ENCODE data around the gene ITM2B. TPM values are rescaled to one million over a fixed set of nuclear protein-coding genes. Genes with fewer than 3 reads are reported as not detected.
A peak's percentile ranks its signal among the peaks of the same experiment; 100 is the strongest.

ITM2B gene
- total RNA-seq, 4 donors from 2014 or later: 136 to 528 (median 417) TPM

DNA sequence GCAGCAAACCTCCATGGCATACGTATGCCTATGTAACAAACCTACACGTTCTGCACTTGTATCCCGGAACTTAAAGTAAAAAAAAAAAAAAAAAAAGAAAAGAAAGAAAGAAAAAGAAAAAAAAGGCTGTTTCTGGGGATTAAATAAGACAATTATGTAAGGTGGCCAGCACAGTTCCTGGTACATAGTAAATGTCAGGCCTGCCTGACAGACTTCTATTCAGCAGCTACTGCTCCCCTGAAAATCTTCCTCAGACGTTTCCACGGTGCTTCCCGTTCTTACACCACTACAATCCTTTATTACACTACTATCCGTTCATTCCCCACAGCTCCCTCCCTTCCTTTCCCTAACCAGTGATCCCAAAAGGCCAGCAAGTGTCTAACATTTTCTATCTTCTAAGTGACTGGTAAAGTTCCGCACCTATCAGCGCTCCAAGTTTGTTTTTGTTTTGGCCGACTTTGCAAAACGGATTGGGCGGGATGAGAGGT is 69.9 kb downstream of the ITM2B start:
- TF ChIP-seq, protein P1, sequence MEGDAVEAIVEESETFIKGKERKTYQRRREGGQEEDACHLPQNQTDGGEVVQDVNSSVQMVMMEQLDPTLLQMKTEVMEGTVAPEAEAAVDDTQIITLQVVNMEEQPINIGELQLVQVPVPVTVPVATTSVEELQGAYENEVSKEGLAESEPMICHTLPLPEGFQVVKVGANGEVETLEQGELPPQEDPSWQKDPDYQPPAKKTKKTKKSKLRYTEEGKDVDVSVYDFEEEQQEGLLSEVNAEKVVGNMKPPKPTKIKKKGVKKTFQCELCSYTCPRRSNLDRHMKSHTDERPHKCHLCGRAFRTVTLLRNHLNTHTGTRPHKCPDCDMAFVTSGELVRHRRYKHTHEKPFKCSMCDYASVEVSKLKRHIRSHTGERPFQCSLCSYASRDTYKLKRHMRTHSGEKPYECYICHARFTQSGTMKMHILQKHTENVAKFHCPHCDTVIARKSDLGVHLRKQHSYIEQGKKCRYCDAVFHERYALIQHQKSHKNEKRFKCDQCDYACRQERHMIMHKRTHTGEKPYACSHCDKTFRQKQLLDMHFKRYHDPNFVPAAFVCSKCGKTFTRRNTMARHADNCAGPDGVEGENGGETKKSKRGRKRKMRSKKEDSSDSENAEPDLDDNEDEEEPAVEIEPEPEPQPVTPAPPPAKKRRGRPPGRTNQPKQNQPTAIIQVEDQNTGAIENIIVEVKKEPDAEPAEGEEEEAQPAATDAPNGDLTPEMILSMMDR (IDR thresholded peaks at IDR 0.05): no peak
- TF ChIP-seq POLR2A (IDR thresholded peaks at IDR 0.05): no peak
- Histone ChIP-seq H3K36me3 (peaks cover 0 to 5% (median 0%) of the 10 kb centered on the region in 3 donors), H3K4me1 (peaks cover 0 to 18% (median 0%) of the 10 kb centered on the region in 4 donors), H3K9me3 (no peaks in the 10 kb centered on the region), H3K27ac (peak overlapping the region; percentile 95 to 99 (median 98)), H3K27me3 (no peaks in the 10 kb centered on the region), H3K4me3 (peak overlapping the region; percentile 66 to 99 (median 90))
- no peak for DNase-seq

GRCh38 chr13:48303359-48304142 is 70.5 kb downstream of the ITM2B start, which contains the start of gene RB1:
TSS of gene RB1 (plus strand) at chr13:48303751. CDS start at chr13:48303913, 162 bp downstream.
- peaks cover 0 to 11% (median 0%) of the 10 kb centered on the region in 3 donors for H3K36me3 ChIP-seq
- H3K4me3 ChIP-seq: peak within 1 kb of the TSS; percentile 66 to 99 (median 90)
- peak within 1 kb of the TSS; percentile 95 to 99 (median 98) for H3K27ac ChIP-seq
- H3K4me1 ChIP-seq: peaks cover 0 to 18% (median 0%) of the 10 kb centered on the region in 4 donors
- DNase-seq: peak; percentile 89 to 96 (median 95)
- no peaks in the 10 kb centered on the region for H3K9me3 ChIP-seq
- TF ChIP-seq POLR2A (IDR thresholded peaks at IDR 0.05): peak; percentile 91 to 93
- TF ChIP-seq, protein P1 (IDR thresholded peaks at IDR 0.05): no peak
- H3K27me3 ChIP-seq: no peaks in the 10 kb centered on the region

- TF ChIP-seq, protein P1 (IDR thresholded peaks at IDR 0.05): peak in 1 of 6 experiments; percentile 7
- no peak for TF ChIP-seq POLR2A (IDR thresholded peaks at IDR 0.05)
- H3K4me1 ChIP-seq: peaks cover 0 to 18% (median 0%) of the 10 kb centered on the region in 4 donors
- no peaks in the 10 kb centered on the region for H3K27me3 ChIP-seq
- peak overlapping the region; percentile 95 to 99 (median 98) for H3K27ac ChIP-seq
- H3K36me3 ChIP-seq: peaks cover 0 to 11% (median 0%) of the 10 kb centered on the region in 3 donors
- H3K9me3 ChIP-seq: no peaks in the 10 kb centered on the region
- peak; percentile 53 to 83 (median 78) for DNase-seq
- H3K4me3 ChIP-seq: peak overlapping the region; percentile 66 to 99 (median 90)
These were observed 71.3 kb downstream of the ITM2B start for GRCh38 chr13:48304143-48304876.

DNA sequence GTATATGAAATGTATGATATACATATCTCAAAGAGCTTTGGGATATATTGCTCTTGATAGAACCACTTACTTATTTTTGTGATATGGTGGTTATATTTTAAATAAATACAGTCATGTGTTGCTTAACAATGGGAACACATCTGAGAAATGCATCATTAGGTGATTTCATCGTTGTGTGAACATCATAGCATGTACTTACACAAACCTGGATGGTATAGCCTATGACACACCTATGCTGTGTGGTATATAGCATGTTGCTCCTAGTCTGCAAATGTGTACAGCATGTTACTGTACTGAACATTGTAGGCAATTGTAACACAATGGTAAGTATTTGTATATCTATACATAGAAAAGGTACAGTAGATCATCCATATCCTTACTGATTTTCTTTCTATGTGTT is 78.2 kb downstream of the ITM2B start:
- Histone ChIP-seq H3K4me1 (peaks cover 0 to 4% (median 0%) of the 10 kb centered on the region in 4 donors), H3K9me3 (no peaks in the 10 kb centered on the region), H3K36me3 (peaks cover 0 to 16% (median 0%) of the 10 kb centered on the region in 3 donors), H3K27me3 (no peaks in the 10 kb centered on the region), H3K27ac (no peak overlapping the region), H3K4me3 (no peak overlapping the region)
- no peak for DNase-seq
- TF ChIP-seq POLR2A (IDR thresholded peaks at IDR 0.05): no peak

DNA sequence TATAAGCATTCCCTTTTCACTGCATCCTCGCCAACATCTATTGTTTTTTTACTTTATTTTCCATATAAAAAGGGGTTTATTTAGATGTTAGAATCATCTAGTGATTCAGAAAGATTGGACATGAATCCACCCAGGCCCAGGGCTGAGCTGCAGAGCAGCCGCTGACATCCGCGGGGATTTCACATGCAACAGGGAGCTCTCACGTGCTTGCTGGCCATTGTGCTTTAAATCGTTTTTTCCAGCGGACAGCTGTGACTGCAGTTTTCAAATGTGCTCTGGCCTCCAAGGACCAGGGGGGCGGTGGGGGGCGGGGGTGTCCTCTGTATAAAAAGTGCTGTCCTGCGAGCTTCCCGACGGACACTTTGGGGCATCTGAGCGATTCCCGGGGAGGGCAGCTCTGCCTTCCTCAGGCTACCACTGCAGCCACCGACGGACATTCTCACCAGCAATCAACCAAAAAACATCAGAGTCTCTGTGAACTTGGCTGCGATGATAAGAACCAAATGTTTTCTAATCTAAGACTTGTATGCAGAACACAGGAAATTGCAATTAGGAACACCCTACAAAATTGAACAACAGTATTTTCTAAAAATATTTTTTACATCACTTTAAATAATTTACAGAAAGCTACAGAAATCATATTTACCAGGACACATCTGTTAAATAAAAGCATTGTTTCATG is 83.1 kb downstream of the ITM2B start:
- peaks cover 0 to 3% (median 0%) of the 10 kb centered on the region in 4 donors for H3K9me3 ChIP-seq
- DNase-seq: no peak
- no peak overlapping the region for H3K4me3 ChIP-seq
- H3K27ac ChIP-seq: no peak overlapping the region
- no peaks in the 10 kb centered on the region for H3K4me1 ChIP-seq
- TF ChIP-seq, protein P1 (IDR thresholded peaks at IDR 0.05): no peak
- no peak for TF ChIP-seq POLR2A (IDR thresholded peaks at IDR 0.05)
- peaks cover 0 to 15% (median 0%) of the 10 kb centered on the region in 3 donors for H3K36me3 ChIP-seq
- H3K27me3 ChIP-seq: no peaks in the 10 kb centered on the region

All from Peyer's patch (tissue), 4 donors.